HL-60 (cell line): ENCODE results near the gene MMP7.

Source experiments
- DNase-seq, 2 experiments: peaks; one replicate each; pipeline ENCODE4 v3.0.0-alpha.2; 2010 to 2020; ENCODE audit warnings: low read depth in 1 of 2, low spot score in 1 of 2
- H3K27ac ChIP-seq: fragments of 250-450 bp; sonication (Bioruptor Pico); replicated peaks from 2 replicates; pipeline ENCODE4 v1.5.1; 2020; ENCODE audit warnings: mild to moderate bottlenecking, moderate library complexity
- H3K27me3 ChIP-seq: fragments of 250-450 bp; sonication (Bioruptor Pico); 2 replicates; pipeline ENCODE4 v1.5.1; 2021; ENCODE audit warnings: mild to moderate bottlenecking, moderate library complexity; ENCODE audit not compliant: insufficient read depth, poor library complexity, severe bottlenecking
- H3K4me3 ChIP-seq: replicated peaks from 2 replicates; pipeline ENCODE4 v1.5.1; 2011; ENCODE audit warnings: mild to moderate bottlenecking, control low read depth, low read length; ENCODE audit not compliant: insufficient read depth
- CTCF ChIP-seq: IDR thresholded peaks from one replicate; pipeline ENCODE4 v1.5.1; 2011; ENCODE audit warnings: low read length, control low read depth, inconsistent platforms; ENCODE audit not compliant: insufficient read depth
- GABPA ChIP-seq: IDR thresholded peaks from 2 replicates; pipeline ENCODE4 v1.6.1; 2012; ENCODE audit warnings: low read depth
- POLR2AphosphoS5 ChIP-seq: IDR thresholded peaks from 2 replicates; pipeline ENCODE4 v1.6.1; 2012; ENCODE audit warnings: low read depth
- REST ChIP-seq: IDR thresholded peaks from 2 replicates; pipeline ENCODE4 v1.6.1; 2012; ENCODE audit warnings: low read depth; ENCODE audit not compliant: insufficient replicate concordance
- SPI1 ChIP-seq: IDR thresholded peaks from 2 replicates; pipeline ENCODE4 v1.6.1; 2012; ENCODE audit warnings: low read depth, mild to moderate bottlenecking, borderline replicate concordance

MMP7 gene

GRCh38 chr11:102523189-102523570 is 7.4 kb downstream of the MMP7 start:
- H3K27ac ChIP-seq, result no peak overlapping the region
- no peaks in the 10 kb centered on the region for H3K27me3 ChIP-seq
- no peak overlapping the region for H3K4me3 ChIP-seq
- DNase-seq, result no peak
- TF ChIP-seq SPI1, result no peak

DNA sequence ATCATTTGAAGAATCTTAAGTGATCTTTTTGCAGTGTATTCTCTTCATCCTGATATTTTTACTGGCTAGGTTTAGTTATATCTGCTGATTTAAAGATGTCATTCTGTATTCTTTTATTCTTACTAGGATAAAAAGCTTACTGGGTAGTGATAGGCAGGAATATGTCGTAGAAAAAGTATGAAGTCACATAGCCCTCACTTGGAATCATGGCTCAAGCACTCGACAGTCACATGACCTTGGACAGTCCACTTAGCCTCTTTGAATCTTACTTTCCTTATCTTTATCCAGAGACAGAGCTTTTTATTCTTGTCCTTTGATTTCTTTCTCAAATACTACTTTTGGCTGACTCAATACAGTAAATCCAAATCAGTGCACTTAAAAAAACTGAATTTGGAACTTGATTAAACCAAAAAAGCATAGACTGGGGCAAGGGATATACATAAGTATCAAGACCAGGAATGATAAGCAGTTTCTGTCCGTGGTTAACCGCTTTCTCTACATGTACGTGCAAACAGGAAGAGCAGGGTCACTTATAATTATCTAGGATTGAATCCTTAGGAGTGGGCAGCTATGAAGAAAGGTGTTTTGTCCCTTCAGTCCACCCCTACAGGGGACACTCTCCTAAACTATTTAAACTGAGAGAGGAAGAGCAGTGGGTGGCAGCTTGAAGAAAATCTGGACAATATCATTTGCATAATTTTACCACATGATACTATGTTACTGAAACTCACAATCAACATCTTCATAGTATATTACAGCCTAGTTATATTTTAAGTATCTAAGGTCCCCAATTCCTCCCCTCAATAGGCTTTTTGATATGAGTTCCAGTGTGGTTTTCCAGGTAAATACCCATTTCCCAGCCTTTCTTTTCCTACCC is 8.0 kb downstream of the MMP7 start:
- TF ChIP-seq REST, result no peak
- TF ChIP-seq GABPA, result no peak
- no peak for TF ChIP-seq SPI1
- no peak for TF ChIP-seq POLR2AphosphoS5
- no peak for TF ChIP-seq CTCF
- Histone ChIP-seq H3K4me3 (no peak overlapping the region), H3K27ac (no peak overlapping the region), H3K27me3 (no peaks in the 10 kb centered on the region)
- no peak for DNase-seq

- no peak overlapping the region for H3K4me3 ChIP-seq
- no peak for DNase-seq
- TF ChIP-seq GABPA, result no peak
- TF ChIP-seq SPI1, result no peak
- TF ChIP-seq CTCF, result no peak
- TF ChIP-seq REST, result no peak
- TF ChIP-seq POLR2AphosphoS5, result no peak
Measured at GRCh38 chr11:102521121-102521520, 9.4 kb downstream of the MMP7 start.

GRCh38 chr11:102520514-102520913 is 10.0 kb downstream of the MMP7 start:
- TF ChIP-seq CTCF, result no peak
- TF ChIP-seq GABPA, result no peak
- TF ChIP-seq REST, result no peak
- no peak for TF ChIP-seq SPI1
- no peak for TF ChIP-seq POLR2AphosphoS5
- DNase-seq, result no peak
- no peak overlapping the region for H3K27ac ChIP-seq
- no peaks in the 10 kb centered on the region for H3K27me3 ChIP-seq
- H3K4me3 ChIP-seq, result no peak overlapping the region

More at GRCh38 chr11:102521121-102521520, 9.4 kb downstream of the MMP7 start:
- H3K27ac ChIP-seq, result no peak overlapping the region
- H3K27me3 ChIP-seq, result no peaks in the 10 kb centered on the region
